GM23338 (cell line): ENCODE measurements around the gene KAZN. TPM values are rescaled to one million over a fixed set of nuclear protein-coding genes. Genes with fewer than 3 reads are reported as not detected.
"Not testable (repeated sequence)": the region's sequence is repeated elsewhere in the genome, so short reads cannot be mapped to it uniquely, and the experiment has no call there.

Source experiments
- ATAC-seq: fragments of 200-7000 bp; cut with Tn5 transposase; 3 replicates; pipeline ENCODE4 v1.9.1; 2020
- DNase-seq: peaks from one replicate; pipeline ENCODE4 v3.0.0-alpha.2; 2015; ENCODE audit warnings: low spot score
- H2AFZ ChIP-seq: fragments of 200-600 bp; sonication (generic); 2 replicates; pipeline ENCODE4 v1.8.0; 2016; ENCODE audit warnings: antibody characterized with exemption, mild to moderate bottlenecking, moderate library complexity
- H3F3A ChIP-seq: fragments of 200-600 bp; sonication (generic); replicated peaks from 2 replicates; pipeline ENCODE4 v1.8.0; 2017; ENCODE audit warnings: antibody characterized with exemption, mixed run types, low read depth
- H3K27ac ChIP-seq: fragments of 200-600 bp; sonication (generic); 2 replicates; pipeline ENCODE4 v1.6.1; 2016; ENCODE audit warnings: low read depth
- H3K27me3 ChIP-seq: fragments of 200-600 bp; sonication (generic); 2 replicates; pipeline ENCODE4 v1.8.0; 2016; ENCODE audit warnings: mild to moderate bottlenecking, mixed run types, moderate library complexity; ENCODE audit not compliant: insufficient read depth
- H3K36me3 ChIP-seq: fragments of 200-600 bp; sonication (generic); 2 replicates; pipeline ENCODE4 v1.8.0; 2016; ENCODE audit warnings: mild to moderate bottlenecking; ENCODE audit not compliant: insufficient read depth
- H3K4me1 ChIP-seq: fragments of 200-600 bp; sonication (generic); 2 replicates; pipeline ENCODE4 v1.8.0; 2016; ENCODE audit warnings: mild to moderate bottlenecking, moderate library complexity; ENCODE audit not compliant: insufficient read depth
- H3K4me2 ChIP-seq: fragments of 200-600 bp; sonication (generic); 2 replicates; pipeline ENCODE4 v1.7.1; 2017; ENCODE audit warnings: mixed run types
- H3K4me3 ChIP-seq: fragments of 200-600 bp; sonication (generic); 2 replicates; pipeline ENCODE4 v1.6.1; 2016; ENCODE audit warnings: mixed run types
- H3K79me2 ChIP-seq: fragments of 200-600 bp; sonication (generic); replicated peaks from 2 replicates; pipeline ENCODE4 v1.8.0; 2017; ENCODE audit warnings: mild to moderate bottlenecking; ENCODE audit not compliant: insufficient read depth
- H3K9me2 ChIP-seq: fragments of 200-600 bp; sonication (generic); 2 replicates; pipeline ENCODE4 v1.8.0; 2017; ENCODE audit not compliant: insufficient read depth
- H4K20me1 ChIP-seq: fragments of 200-600 bp; sonication (generic); replicated peaks from 2 replicates; pipeline ENCODE4 v1.8.0; 2017; ENCODE audit warnings: mild to moderate bottlenecking; ENCODE audit not compliant: insufficient read depth
- H3K27ac Mint-ChIP-seq: 2 replicates; pipeline ENCODE4 v1.8.0; 2020; ENCODE audit warnings: inconsistent platforms, mild to moderate bottlenecking, moderate library complexity, mixed read lengths
- H3K27me3 Mint-ChIP-seq: 3 replicates; pipeline ENCODE4 v1.8.0; 2022; ENCODE audit warnings: low read depth, mild to moderate bottlenecking, moderate library complexity, mixed read lengths, inconsistent platforms; ENCODE audit not compliant: insufficient read depth, poor library complexity
- H3K36me3 Mint-ChIP-seq: 3 replicates; pipeline ENCODE4 v1.8.0; 2021; ENCODE audit warnings: low read depth, mild to moderate bottlenecking, inconsistent platforms, moderate library complexity, mixed read lengths
- H3K4me1 Mint-ChIP-seq: 3 replicates; pipeline ENCODE4 v1.8.0; 2020; ENCODE audit warnings: mild to moderate bottlenecking, inconsistent platforms, mixed read lengths
- H3K4me3 Mint-ChIP-seq: 3 replicates; pipeline ENCODE4 v1.8.0; 2021; ENCODE audit warnings: moderate library complexity, mild to moderate bottlenecking, inconsistent platforms, mixed read lengths
- H3K9me3 Mint-ChIP-seq: 3 replicates; pipeline ENCODE4 v1.8.0; 2020; ENCODE audit warnings: moderate library complexity, mild to moderate bottlenecking, inconsistent platforms, mixed read lengths
- CREB1 ChIP-seq: fragments of 250-450 bp; sonication (Bioruptor Pico); IDR thresholded peaks from 2 replicates; pipeline ENCODE4 v1.5.0; 2020; ENCODE audit warnings: low read depth, mild to moderate bottlenecking, moderate library complexity
- REST ChIP-seq: IDR thresholded peaks from one replicate; pipeline ENCODE4 v1.6.1; 2018; ENCODE audit warnings: antibody characterized with exemption; ENCODE audit not compliant: unreplicated experiment
- polyA plus RNA-seq: library from polyadenylated mRNA; unstranded; fragments of >200 nt; fragmentation: Nextera tagmentation; extraction: Ambion mirVana; gene quantifications from 2 replicates; pipeline ENCODE4 v1.2.1, GENCODE V29; 2016
- total RNA-seq: library from RNA; depleted of rRNA; stranded (reverse); fragments of >200 nt; shearing (Covaris generic); gene quantifications from 2 replicates; pipeline ENCODE4 v1.2.3, GENCODE V29; 2014

The KAZN gene
- total and polyA plus RNA-seq, 2 experiments from 2014 or later = 9.9 to 15.0 TPM

GRCh38 chr1:14962407-14962806, 363.9 kb downstream of the KAZN start (continued):
- no peak for TF ChIP-seq REST

- H3K9me2 ChIP-seq, H2AFZ ChIP-seq, H4K20me1 ChIP-seq, H3F3A ChIP-seq, H3K4me2 ChIP-seq, H3K36me3 ChIP-seq, H3K4me1 ChIP-seq, H3K9me3 Mint-ChIP-seq, H3K79me2 ChIP-seq, H3K36me3 Mint-ChIP-seq, H3K4me3 Mint-ChIP-seq, ATAC-seq, H3K4me3 ChIP-seq, H3K27ac ChIP-seq, DNase-seq, H3K27ac Mint-ChIP-seq, H3K4me1 Mint-ChIP-seq, H3K27me3 Mint-ChIP-seq, H3K27me3 ChIP-seq: not testable (repeated sequence)
Measured at GRCh38 chr1:14963791-14964710, 365.6 kb downstream of the KAZN start.

GRCh38 chr1:14964711-14965055, 366.2 kb downstream of the KAZN start:
- no peak overlapping the region for H3K27ac Mint-ChIP-seq
- no peak overlapping the region for H3K4me3 Mint-ChIP-seq
- H3K36me3 Mint-ChIP-seq = peaks cover 5% of the 10 kb centered on the region
- DNase-seq = no peak
- Histone ChIP-seq H3K27me3 (no peaks in the 10 kb centered on the region), H3K4me2 (no peak overlapping the region), H3K79me2 (no peaks in the 10 kb centered on the region), H3K9me2 (no peaks in the 10 kb centered on the region), H4K20me1 (no peaks in the 10 kb centered on the region; the same call in 1 of the 2 replicates), H3F3A (no peaks in the 10 kb centered on the region), H3K4me1 (no peaks in the 10 kb centered on the region), H3K36me3 (no peaks in the 10 kb centered on the region), H3K27ac (no peak overlapping the region), H2AFZ (no peak overlapping the region), H3K4me3 (no peak overlapping the region)
- no peak for TF ChIP-seq CREB1 (CRISPR knock-in tag)
- no peak for TF ChIP-seq REST
- no peaks in the 10 kb centered on the region; the same call in 2 of the 3 replicates for H3K9me3 Mint-ChIP-seq
- H3K27me3 Mint-ChIP-seq = peaks cover 3% of the 10 kb centered on the region
- no peak for ATAC-seq
- no peaks in the 10 kb centered on the region for H3K4me1 Mint-ChIP-seq
